ENCODE results near the gene LYPD6B.
A peak's percentile ranks its signal among the peaks of the same experiment; 100 is the strongest.

Gene LYPD6B

DNA sequence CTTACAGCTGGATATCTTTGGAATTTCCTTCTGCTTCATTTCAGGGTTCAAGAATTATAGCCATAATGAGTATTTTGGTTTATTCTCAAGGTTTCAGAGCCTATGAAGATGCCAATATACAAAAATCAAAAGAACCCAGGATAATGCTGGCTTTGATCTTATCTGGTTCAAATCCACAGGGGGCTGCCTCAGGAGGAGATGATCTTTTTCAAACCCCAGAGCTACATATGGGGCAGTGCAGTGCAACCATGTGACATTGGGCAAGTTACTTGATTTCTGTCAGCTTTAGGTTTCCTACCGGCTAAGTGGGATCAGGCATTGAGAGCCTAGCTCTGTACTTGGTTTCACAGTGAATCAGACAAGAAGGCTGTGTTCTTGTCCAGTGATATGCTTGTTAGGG, 23.0 kb upstream of the LYPD6B start:
- no peak overlapping the region for H2AFZ ChIP-seq (ENCODE audit: low read length)
- no peaks in the 10 kb centered on the region for H3K4me1 ChIP-seq (ENCODE audit: control insufficient read depth in 2 of 2, insufficient read depth in 1 of 2, low read depth in 1 of 2, low read length in 2 of 2)
- H3K9ac ChIP-seq (ENCODE audit: low read depth, low read length, poor library complexity), result no peak overlapping the region
- H3K4ac ChIP-seq (ENCODE audit: low read length), result no peak overlapping the region
- H3K36me3 ChIP-seq (replicated peaks in 1 of 2; ENCODE audit: control insufficient read depth in 2 of 2, insufficient read depth in 2 of 2, low read length in 2 of 2), result peaks cover 26 to 88% of the 10 kb centered on the region in 2 donors
- no peak overlapping the region for H2BK5ac ChIP-seq (ENCODE audit: low read length)
- H3K18ac ChIP-seq (ENCODE audit: low read length), result no peak overlapping the region
- no peak overlapping the region for H2BK12ac ChIP-seq (ENCODE audit: low read length)
- no peak overlapping the region for H4K8ac ChIP-seq (ENCODE audit: low read depth, low read length)
- H3K27me3 ChIP-seq (ENCODE audit: control insufficient read depth in 3 of 3, insufficient read depth in 3 of 3, low read depth in 1 of 3, low read length in 3 of 3), result no peaks in the 10 kb centered on the region
- no CpG with 5 or more reads among the region's 1 CpG for WGBS, 2 donors (ENCODE audit: extremely low coverage in 2 of 2, insufficient read length in 2 of 2, insufficient replicate concordance in 1 of 2)
- no peak overlapping the region for H2BK120ac ChIP-seq (ENCODE audit: low read depth, low read length)
- no peak for DNase-seq (ENCODE audit: low spot score)
- H3K4me3 ChIP-seq (ENCODE audit: low read length in 2 of 2), result no peak overlapping the region
- H3K4me2 ChIP-seq (ENCODE audit: insufficient read depth, low read length, poor library complexity, severe bottlenecking), result no peak overlapping the region
- no peak overlapping the region for H4K91ac ChIP-seq (ENCODE audit: low read depth, low read length, poor library complexity)
- no peak overlapping the region for H3K23ac ChIP-seq (ENCODE audit: low read depth, low read length, poor library complexity)
- peaks cover 0 to 2% of the 10 kb centered on the region in 2 donors for H3K9me3 ChIP-seq (replicated peaks in 1 of 2; ENCODE audit: control insufficient read depth in 2 of 2, insufficient read depth in 1 of 2, low read depth in 1 of 2, low read length in 2 of 2)
- H3K27ac ChIP-seq (replicated peaks; ENCODE audit: low read length), result no peak overlapping the region
- H2BK15ac ChIP-seq (ENCODE audit: low read length), result no peak overlapping the region
- no peaks in the 10 kb centered on the region for H3K79me1 ChIP-seq (ENCODE audit: low read depth, low read length)
- H2AK5ac ChIP-seq (ENCODE audit: low read depth, low read length), result no peak overlapping the region
- H3K14ac ChIP-seq (ENCODE audit: low read length), result no peak overlapping the region

GRCh38 chr2:149015926-149016563, 22.5 kb upstream of the LYPD6B start:
- H2BK15ac ChIP-seq (ENCODE audit: low read length), result no peak overlapping the region
- H3K14ac ChIP-seq (ENCODE audit: low read length), result no peak overlapping the region
- no peak overlapping the region for H3K9ac ChIP-seq (ENCODE audit: low read depth, low read length, poor library complexity)
- no peak overlapping the region for H4K8ac ChIP-seq (ENCODE audit: low read depth, low read length)
- no CpG with 5 or more reads among the region's 4 CpGs for WGBS, 2 donors (ENCODE audit: extremely low coverage in 2 of 2, insufficient read length in 2 of 2, insufficient replicate concordance in 1 of 2)
- no peak overlapping the region for H3K23ac ChIP-seq (ENCODE audit: low read depth, low read length, poor library complexity)
- no peaks in the 10 kb centered on the region for H3K27me3 ChIP-seq (ENCODE audit: control insufficient read depth in 3 of 3, insufficient read depth in 3 of 3, low read depth in 1 of 3, low read length in 3 of 3)
- H3K27ac ChIP-seq (replicated peaks; ENCODE audit: low read length), result no peak overlapping the region
- H2AFZ ChIP-seq (ENCODE audit: low read length), result no peak overlapping the region
- H3K4me1 ChIP-seq (ENCODE audit: control insufficient read depth in 2 of 2, insufficient read depth in 1 of 2, low read depth in 1 of 2, low read length in 2 of 2), result no peaks in the 10 kb centered on the region
- no peak overlapping the region for H3K4me2 ChIP-seq (ENCODE audit: insufficient read depth, low read length, poor library complexity, severe bottlenecking)
- peaks cover 0 to 2% of the 10 kb centered on the region in 2 donors for H3K9me3 ChIP-seq (replicated peaks in 1 of 2; ENCODE audit: control insufficient read depth in 2 of 2, insufficient read depth in 1 of 2, low read depth in 1 of 2, low read length in 2 of 2)
- no peak for DNase-seq (ENCODE audit: low spot score)
- H2BK120ac ChIP-seq (ENCODE audit: low read depth, low read length), result no peak overlapping the region
- H2BK5ac ChIP-seq (ENCODE audit: low read length), result no peak overlapping the region
- H3K4ac ChIP-seq (ENCODE audit: low read length), result no peak overlapping the region
- H2BK12ac ChIP-seq (ENCODE audit: low read length), result no peak overlapping the region
- no peaks in the 10 kb centered on the region for H3K79me1 ChIP-seq (ENCODE audit: low read depth, low read length)
- no peak overlapping the region for H3K4me3 ChIP-seq (ENCODE audit: low read length in 2 of 2)
- H3K36me3 ChIP-seq (replicated peaks in 1 of 2; ENCODE audit: control insufficient read depth in 2 of 2, insufficient read depth in 2 of 2, low read length in 2 of 2), result peaks cover 25 to 88% of the 10 kb centered on the region in 2 donors
- H4K91ac ChIP-seq (ENCODE audit: low read depth, low read length, poor library complexity), result no peak overlapping the region
- no peak overlapping the region for H2AK5ac ChIP-seq (ENCODE audit: low read depth, low read length)
- no peak overlapping the region for H3K18ac ChIP-seq (ENCODE audit: low read length)

DNA sequence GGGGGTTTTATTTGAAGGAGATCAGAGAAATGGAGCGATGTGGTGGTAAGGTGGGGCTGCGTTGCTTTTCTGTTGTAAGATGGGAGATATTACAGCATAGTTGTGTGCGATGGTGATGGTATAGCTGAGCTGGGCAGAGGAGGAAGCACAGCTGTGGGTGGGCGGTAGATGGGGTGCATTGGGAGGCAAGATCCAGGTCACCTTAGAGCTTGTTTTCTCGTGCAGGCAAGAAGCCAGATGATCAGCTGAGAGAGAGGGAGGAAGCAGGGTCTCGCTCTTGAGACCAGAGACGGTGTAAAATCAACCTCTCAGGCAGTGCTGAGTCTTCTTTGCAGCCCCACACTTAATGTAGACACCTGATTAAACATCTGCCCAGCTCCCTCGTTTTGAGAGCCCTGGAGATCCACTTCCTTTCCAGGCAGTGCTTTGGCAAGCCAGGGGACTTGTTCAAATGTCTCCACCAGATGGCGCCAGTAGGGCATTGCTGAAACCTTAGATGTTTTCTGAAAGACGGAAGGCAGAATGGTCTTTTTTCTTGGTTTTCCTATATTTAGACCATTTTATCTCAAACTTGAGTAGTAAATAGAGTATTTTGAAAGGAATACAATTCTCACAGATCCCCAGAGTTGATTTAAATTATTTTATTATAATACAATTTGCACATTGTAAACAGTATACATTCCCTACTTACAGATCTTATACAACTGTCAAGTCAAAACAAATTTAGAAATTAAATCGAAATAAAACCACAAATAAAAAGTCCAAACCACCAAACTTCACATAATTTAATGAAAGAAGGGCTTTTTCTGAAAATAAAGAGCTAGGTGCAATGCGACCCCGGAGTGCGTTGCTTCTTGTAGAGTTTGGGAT, 21.1 kb upstream of the LYPD6B start:
- H3K79me1 ChIP-seq (ENCODE audit: low read depth, low read length), result no peaks in the 10 kb centered on the region
- no peaks in the 10 kb centered on the region for H3K27me3 ChIP-seq (ENCODE audit: control insufficient read depth in 3 of 3, insufficient read depth in 3 of 3, low read depth in 1 of 3, low read length in 3 of 3)
- peaks cover 21 to 87% of the 10 kb centered on the region in 2 donors for H3K36me3 ChIP-seq (replicated peaks in 1 of 2; ENCODE audit: control insufficient read depth in 2 of 2, insufficient read depth in 2 of 2, low read length in 2 of 2)
- DNase-seq (ENCODE audit: low spot score), result peak; percentile 70
- no peak overlapping the region for H2AK5ac ChIP-seq (ENCODE audit: low read depth, low read length)
- no CpG with 5 or more reads among the region's 14 CpGs for WGBS, 2 donors (ENCODE audit: extremely low coverage in 2 of 2, insufficient read length in 2 of 2, insufficient replicate concordance in 1 of 2)
- no peak overlapping the region for H2BK120ac ChIP-seq (ENCODE audit: low read depth, low read length)
- H3K4ac ChIP-seq (ENCODE audit: low read length), result no peak overlapping the region
- H3K4me2 ChIP-seq (ENCODE audit: insufficient read depth, low read length, poor library complexity, severe bottlenecking), result no peak overlapping the region
- no peak overlapping the region for H3K23ac ChIP-seq (ENCODE audit: low read depth, low read length, poor library complexity)
- H3K27ac ChIP-seq (replicated peaks; ENCODE audit: low read length), result no peak overlapping the region
- no peak overlapping the region for H3K18ac ChIP-seq (ENCODE audit: low read length)
- no peak overlapping the region for H2BK15ac ChIP-seq (ENCODE audit: low read length)
- H2AFZ ChIP-seq (ENCODE audit: low read length), result no peak overlapping the region
- no peak overlapping the region for H3K14ac ChIP-seq (ENCODE audit: low read length)
- no peak overlapping the region for H3K9ac ChIP-seq (ENCODE audit: low read depth, low read length, poor library complexity)
- H2BK12ac ChIP-seq (ENCODE audit: low read length), result no peak overlapping the region
- no peaks in the 10 kb centered on the region for H3K4me1 ChIP-seq (ENCODE audit: control insufficient read depth in 2 of 2, insufficient read depth in 1 of 2, low read depth in 1 of 2, low read length in 2 of 2)
- H2BK5ac ChIP-seq (ENCODE audit: low read length), result no peak overlapping the region
- H4K91ac ChIP-seq (ENCODE audit: low read depth, low read length, poor library complexity), result no peak overlapping the region
- H3K9me3 ChIP-seq (replicated peaks in 1 of 2; ENCODE audit: control insufficient read depth in 2 of 2, insufficient read depth in 1 of 2, low read depth in 1 of 2, low read length in 2 of 2), result peaks cover 0 to 2% of the 10 kb centered on the region in 2 donors
- no peak overlapping the region for H3K4me3 ChIP-seq (ENCODE audit: low read length in 2 of 2)
- no peak overlapping the region for H4K8ac ChIP-seq (ENCODE audit: low read depth, low read length)

- H4K91ac ChIP-seq (ENCODE audit: low read depth, low read length, poor library complexity), result no peak overlapping the region
- DNase-seq (ENCODE audit: low spot score), result no peak
- no peak overlapping the region for H3K4me3 ChIP-seq (ENCODE audit: low read length in 2 of 2)
- H3K79me1 ChIP-seq (ENCODE audit: low read depth, low read length), result no peaks in the 10 kb centered on the region
- no peak overlapping the region for H2BK120ac ChIP-seq (ENCODE audit: low read depth, low read length)
- H3K4me2 ChIP-seq (ENCODE audit: insufficient read depth, low read length, poor library complexity, severe bottlenecking), result no peak overlapping the region
- no peaks in the 10 kb centered on the region for H3K4me1 ChIP-seq (ENCODE audit: control insufficient read depth in 2 of 2, insufficient read depth in 1 of 2, low read depth in 1 of 2, low read length in 2 of 2)
- no peak overlapping the region for H3K27ac ChIP-seq (replicated peaks; ENCODE audit: low read length)
- no peak overlapping the region for H3K14ac ChIP-seq (ENCODE audit: low read length)
- H3K18ac ChIP-seq (ENCODE audit: low read length), result no peak overlapping the region
- no peak overlapping the region for H2BK5ac ChIP-seq (ENCODE audit: low read length)
- H3K9ac ChIP-seq (ENCODE audit: low read depth, low read length, poor library complexity), result no peak overlapping the region
- peaks cover 14 to 87% of the 10 kb centered on the region in 2 donors for H3K36me3 ChIP-seq (replicated peaks in 1 of 2; ENCODE audit: control insufficient read depth in 2 of 2, insufficient read depth in 2 of 2, low read length in 2 of 2)
- no peaks in the 10 kb centered on the region for H3K9me3 ChIP-seq (replicated peaks in 1 of 2; ENCODE audit: control insufficient read depth in 2 of 2, insufficient read depth in 1 of 2, low read depth in 1 of 2, low read length in 2 of 2)
- H3K27me3 ChIP-seq (ENCODE audit: control insufficient read depth in 3 of 3, insufficient read depth in 3 of 3, low read depth in 1 of 3, low read length in 3 of 3), result no peaks in the 10 kb centered on the region
- no peak overlapping the region for H2AFZ ChIP-seq (ENCODE audit: low read length)
- H2BK12ac ChIP-seq (ENCODE audit: low read length), result no peak overlapping the region
- H3K4ac ChIP-seq (ENCODE audit: low read length), result no peak overlapping the region
- no peak overlapping the region for H4K8ac ChIP-seq (ENCODE audit: low read depth, low read length)
- H3K23ac ChIP-seq (ENCODE audit: low read depth, low read length, poor library complexity), result no peak overlapping the region
- no peak overlapping the region for H2BK15ac ChIP-seq (ENCODE audit: low read length)
- WGBS, 2 donors (ENCODE audit: extremely low coverage in 2 of 2, insufficient read length in 2 of 2, insufficient replicate concordance in 1 of 2), result no CpG with 5 or more reads among the region's 3 CpGs
- H2AK5ac ChIP-seq (ENCODE audit: low read depth, low read length), result no peak overlapping the region
These were observed 19.5 kb upstream of the LYPD6B start for GRCh38 chr2:149018981-149019380.
